GM12874 (cell line): ENCODE data around the gene RASGEF1B.

Experiments
- TF ChIP-seq, protein P1 (sequence below): IDR thresholded peaks from 2 replicates; pipeline ENCODE4 v1.5.1; 2011; ENCODE audit warnings: low read depth, mild to moderate bottlenecking, control low read depth, low read length, moderate library complexity; ENCODE audit not compliant: insufficient read depth

Gene RASGEF1B

DNA sequence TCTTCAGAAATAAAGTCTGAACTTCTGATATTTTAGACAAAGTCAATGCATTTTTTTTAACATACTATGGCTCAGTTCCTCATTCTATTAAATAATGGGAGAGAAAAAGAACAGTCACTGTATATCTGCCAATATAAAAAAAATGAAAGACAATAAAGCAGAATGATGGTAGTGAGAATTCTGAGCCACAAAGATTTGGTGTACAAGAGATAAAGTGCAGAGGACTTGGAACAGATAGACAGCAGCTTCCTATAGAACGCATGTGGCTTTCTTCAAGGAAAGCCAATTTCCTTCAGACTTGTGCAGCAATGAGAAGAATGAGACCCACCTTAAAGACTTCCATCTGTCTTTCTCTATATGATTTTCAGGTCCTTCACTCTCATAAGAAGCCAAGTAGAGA, 39.7 kb downstream of the RASGEF1B start:
- TF ChIP-seq, protein P1, sequence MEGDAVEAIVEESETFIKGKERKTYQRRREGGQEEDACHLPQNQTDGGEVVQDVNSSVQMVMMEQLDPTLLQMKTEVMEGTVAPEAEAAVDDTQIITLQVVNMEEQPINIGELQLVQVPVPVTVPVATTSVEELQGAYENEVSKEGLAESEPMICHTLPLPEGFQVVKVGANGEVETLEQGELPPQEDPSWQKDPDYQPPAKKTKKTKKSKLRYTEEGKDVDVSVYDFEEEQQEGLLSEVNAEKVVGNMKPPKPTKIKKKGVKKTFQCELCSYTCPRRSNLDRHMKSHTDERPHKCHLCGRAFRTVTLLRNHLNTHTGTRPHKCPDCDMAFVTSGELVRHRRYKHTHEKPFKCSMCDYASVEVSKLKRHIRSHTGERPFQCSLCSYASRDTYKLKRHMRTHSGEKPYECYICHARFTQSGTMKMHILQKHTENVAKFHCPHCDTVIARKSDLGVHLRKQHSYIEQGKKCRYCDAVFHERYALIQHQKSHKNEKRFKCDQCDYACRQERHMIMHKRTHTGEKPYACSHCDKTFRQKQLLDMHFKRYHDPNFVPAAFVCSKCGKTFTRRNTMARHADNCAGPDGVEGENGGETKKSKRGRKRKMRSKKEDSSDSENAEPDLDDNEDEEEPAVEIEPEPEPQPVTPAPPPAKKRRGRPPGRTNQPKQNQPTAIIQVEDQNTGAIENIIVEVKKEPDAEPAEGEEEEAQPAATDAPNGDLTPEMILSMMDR, result no peak

DNA sequence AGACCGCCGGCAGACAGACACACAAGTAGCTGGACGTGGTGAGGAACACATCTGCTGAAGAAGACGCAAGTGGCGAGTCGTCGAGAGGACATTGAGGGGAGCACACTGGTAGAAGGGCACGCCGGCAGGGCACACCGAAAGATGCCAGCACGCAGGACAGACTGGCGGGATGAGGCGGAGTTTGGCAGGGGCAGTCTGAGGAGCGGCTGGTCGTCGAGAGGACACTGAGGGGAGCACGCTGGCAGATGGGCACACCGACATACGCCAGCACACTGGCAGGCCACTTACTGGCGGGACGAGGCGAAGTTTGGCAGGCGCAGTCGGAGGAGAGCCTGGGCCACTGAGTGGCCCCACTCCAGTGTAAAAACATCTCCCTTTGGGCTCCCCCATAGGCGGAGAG, 42.1 kb downstream of the RASGEF1B start:
- TF ChIP-seq, protein P1, result no peak

DNA sequence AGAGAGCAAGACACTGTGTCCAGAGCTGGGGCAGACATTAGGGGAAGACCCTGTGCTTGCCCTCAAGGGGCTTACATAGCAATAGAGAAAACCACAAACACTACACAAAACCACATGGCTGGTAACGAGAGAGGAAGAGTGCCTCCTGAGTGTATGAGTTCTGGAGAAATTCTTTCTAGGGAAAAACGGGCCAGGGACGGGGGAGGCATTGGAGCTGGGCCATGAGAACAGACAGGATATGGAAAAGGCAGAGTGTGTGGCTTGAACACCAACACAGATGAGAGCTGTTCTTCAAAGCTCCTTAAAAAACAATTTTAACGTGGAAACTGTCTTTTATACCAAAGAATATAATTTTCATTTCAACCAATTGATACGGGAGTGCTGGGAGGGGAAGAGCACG, 42.7 kb downstream of the RASGEF1B start:
- TF ChIP-seq, protein P1, result no peak

DNA sequence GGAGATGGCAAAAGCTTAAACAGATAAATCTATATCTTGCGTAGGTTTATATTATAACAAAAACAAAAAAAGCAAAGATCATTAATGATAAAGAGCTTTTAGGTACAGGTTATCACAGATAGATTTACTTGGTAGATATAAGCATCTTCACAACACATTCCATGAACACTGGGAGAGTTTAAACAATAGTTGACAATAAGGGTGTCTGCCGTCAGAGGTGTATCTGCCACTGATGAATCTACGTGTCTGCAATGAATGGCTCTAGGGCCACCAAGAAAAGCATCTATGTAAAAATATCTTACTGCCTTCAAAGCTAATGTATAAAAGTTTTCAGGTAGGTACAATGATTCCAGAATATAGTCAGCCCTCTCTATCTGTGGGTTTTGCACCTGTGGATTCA, 43.7 kb downstream of the RASGEF1B start:
- TF ChIP-seq, protein P1, result no peak

DNA sequence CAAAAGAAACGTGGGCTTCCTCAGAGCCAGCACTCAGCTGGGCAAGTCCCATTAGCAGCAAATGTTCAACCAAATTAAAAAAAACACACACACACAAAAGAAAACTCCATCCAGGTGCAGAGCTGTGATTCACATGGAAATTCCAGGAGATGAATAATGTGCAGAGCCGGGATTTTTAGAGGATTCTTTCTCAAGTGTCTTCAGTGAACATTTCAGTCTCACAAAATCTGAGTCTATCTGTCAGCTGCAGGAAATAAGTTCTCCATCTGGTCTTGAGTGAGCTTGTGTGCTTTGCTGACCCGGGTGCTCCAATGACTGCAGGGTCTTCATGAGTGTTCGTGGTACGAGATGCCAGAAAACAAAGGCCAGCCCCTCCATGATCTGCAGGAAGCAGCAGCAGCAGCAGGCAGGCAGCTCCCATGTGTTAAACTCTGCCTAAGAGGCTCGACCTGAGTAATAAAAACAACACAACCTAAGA, 44.3 kb downstream of the RASGEF1B start:
- TF ChIP-seq, protein P1, result no peak

DNA sequence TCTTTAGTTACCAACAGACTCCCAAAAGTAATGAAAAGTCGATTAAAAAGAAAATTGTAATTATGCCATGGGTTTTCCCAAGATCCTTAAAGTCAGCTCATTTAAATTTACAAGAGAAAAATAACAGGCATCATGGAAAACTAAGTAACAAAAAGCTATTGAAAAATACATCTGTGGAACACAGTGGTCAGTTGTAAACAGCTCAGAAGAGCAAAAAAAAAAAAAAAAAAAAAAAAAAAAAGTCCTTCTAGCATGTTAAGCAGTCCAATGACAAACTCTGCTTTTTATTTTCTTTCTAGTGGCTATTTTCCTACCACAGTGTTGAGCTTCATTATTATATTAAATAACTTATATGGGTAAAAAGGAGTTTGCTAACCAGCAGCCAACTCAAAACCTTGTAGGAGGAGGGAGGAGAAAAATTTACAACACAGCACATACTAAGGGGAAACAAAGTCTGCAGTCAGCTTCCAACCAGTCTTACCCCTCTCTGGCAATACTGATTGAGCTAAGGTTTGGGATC, 44.9 kb downstream of the RASGEF1B start:
- TF ChIP-seq, protein P1, result no peak

DNA sequence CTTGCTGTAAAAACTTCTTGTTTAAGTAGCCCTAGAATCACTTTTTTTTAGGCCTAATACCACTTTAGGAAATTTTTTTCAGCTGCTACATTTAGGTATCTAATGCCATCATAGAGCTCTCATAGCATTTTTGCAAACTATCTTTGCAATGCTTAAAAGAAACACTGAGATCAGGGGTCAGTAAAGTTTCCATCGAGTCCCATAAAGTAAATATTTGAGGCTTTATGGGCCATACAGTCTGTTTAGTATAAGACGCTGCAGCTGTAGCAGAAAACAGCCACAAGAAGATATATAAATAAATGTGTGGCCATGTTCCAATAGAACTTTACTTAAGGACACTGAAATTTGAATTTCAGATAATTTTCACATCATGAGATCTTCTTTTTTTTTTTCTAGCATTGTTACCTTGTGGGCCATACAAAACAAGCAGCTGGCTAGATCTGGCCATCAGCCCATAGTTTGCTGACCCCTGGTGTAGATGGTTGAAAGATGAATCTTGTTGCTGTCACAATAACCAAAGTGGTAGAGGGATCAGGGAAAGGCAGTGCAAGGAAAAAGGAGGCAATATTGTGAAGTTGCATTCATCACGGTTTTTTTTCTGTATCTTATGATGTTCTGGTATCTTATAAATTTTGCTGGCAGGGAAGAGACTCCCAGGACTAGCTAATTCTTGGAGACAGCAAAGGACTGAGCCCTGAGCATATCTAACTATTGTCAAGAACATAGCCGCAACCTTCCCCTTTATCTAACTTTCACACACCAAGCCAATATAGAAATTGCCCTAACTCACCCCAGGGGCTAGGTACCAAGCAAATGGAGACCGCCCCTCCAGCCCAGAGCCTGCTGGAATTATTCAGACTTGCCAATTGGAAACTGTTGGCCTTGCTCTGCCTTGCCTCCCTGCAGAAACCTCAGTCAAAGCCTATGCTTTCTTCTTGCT, 46.6 kb downstream of the RASGEF1B start:
- TF ChIP-seq, protein P1, result no peak
